Neural progenitor cell (in vitro differentiated cells): ENCODE results near the gene API5. TPM values are rescaled to one million over a fixed set of nuclear protein-coding genes. Genes with fewer than 3 reads are reported as not detected.

Experiments used
- DNase-seq: peaks from one replicate; pipeline ENCODE4 v3.0.0-alpha.2; 2016; ENCODE audit warnings: low spot score
- H2AFZ ChIP-seq: fragments of 200-600 bp; sonication (generic); replicated peaks from 2 replicates; pipeline ENCODE4 v1.6.1; 2016; ENCODE audit warnings: antibody characterized with exemption
- H3F3A ChIP-seq: fragments of 200-600 bp; sonication (generic); 2 replicates; pipeline ENCODE4 v1.6.1; 2016; ENCODE audit warnings: antibody characterized with exemption, low read depth
- H3K27ac ChIP-seq: fragments of 200-600 bp; sonication (generic); 2 replicates; pipeline ENCODE4 v1.5.1; 2016; ENCODE audit warnings: mild to moderate bottlenecking
- H3K27me3 ChIP-seq: fragments of 200-600 bp; sonication (generic); 2 replicates; pipeline ENCODE4 v1.6.1; 2016; ENCODE audit warnings: mild to moderate bottlenecking, moderate library complexity
- H3K36me3 ChIP-seq: fragments of 200-600 bp; sonication (generic); 2 replicates; pipeline ENCODE4 v1.5.1; 2016
- H3K4me1 ChIP-seq: fragments of 200-600 bp; sonication (generic); 2 replicates; pipeline ENCODE4 v1.6.1; 2016; ENCODE audit warnings: mixed run types
- H3K4me2 ChIP-seq: fragments of 200-600 bp; sonication (generic); 2 replicates; pipeline ENCODE4 v1.6.1; 2016
- H3K4me3 ChIP-seq: fragments of 200-600 bp; sonication (generic); 2 replicates; pipeline ENCODE4 v1.5.1; 2016
- H3K79me2 ChIP-seq: fragments of 200-600 bp; sonication (generic); 2 replicates; pipeline ENCODE4 v1.6.1; 2016; ENCODE audit warnings: low read depth
- H3K9ac ChIP-seq: fragments of 200-600 bp; sonication (generic); 2 replicates; pipeline ENCODE4 v1.6.1; 2016
- H3K9me3 ChIP-seq: fragments of 200-600 bp; sonication (generic); 2 replicates; pipeline ENCODE4 v1.5.1; 2016; ENCODE audit warnings: low read depth
- H4K20me1 ChIP-seq: fragments of 200-600 bp; sonication (generic); 2 replicates; pipeline ENCODE4 v1.6.1; 2016; ENCODE audit warnings: low read depth
- H3K27ac Mint-ChIP-seq: 3 replicates; pipeline ENCODE4 v1.8.0; 2021; ENCODE audit warnings: mixed read lengths
- H3K27me3 Mint-ChIP-seq: 2 replicates; pipeline ENCODE4 v1.8.0; 2022; ENCODE audit warnings: low read depth, mild to moderate bottlenecking, inconsistent platforms, moderate library complexity, mixed read lengths; ENCODE audit not compliant: insufficient read depth
- H3K36me3 Mint-ChIP-seq: 3 replicates; pipeline ENCODE4 v1.8.0; 2021; ENCODE audit warnings: mixed read lengths
- H3K4me1 Mint-ChIP-seq: 3 replicates; pipeline ENCODE4 v1.8.0; 2021; ENCODE audit warnings: mixed read lengths
- H3K4me3 Mint-ChIP-seq: 3 replicates; pipeline ENCODE4 v1.8.0; 2021; ENCODE audit warnings: mild to moderate bottlenecking, moderate library complexity, mixed read lengths
- H3K9me3 Mint-ChIP-seq: 3 replicates; pipeline ENCODE4 v1.8.0; 2020; ENCODE audit warnings: mixed read lengths
- EZH2 ChIP-seq: fragments of 200-600 bp; sonication (generic); IDR thresholded peaks from 2 replicates; pipeline ENCODE4 v1.6.1; 2017; ENCODE audit warnings: antibody characterized with exemption, mild to moderate bottlenecking, moderate library complexity
- EZH2phosphoT487 ChIP-seq: fragments of 200-600 bp; sonication (generic); IDR thresholded peaks from 2 replicates; pipeline ENCODE4 v1.6.1; 2017; ENCODE audit warnings: antibody characterized with exemption
- total RNA-seq: library from RNA; depleted of rRNA; stranded (reverse); fragments of >200 nt; gene quantifications from 2 replicates; pipeline ENCODE4 v1.2.3, GENCODE V29; 2015; ENCODE audit warnings: low replicate concordance
- TF ChIP-seq, protein P1 (sequence below): fragments of 200-600 bp; sonication (generic); IDR thresholded peaks from 2 replicates; pipeline ENCODE4 v1.5.1; 2017; ENCODE audit warnings: antibody characterized with exemption, mild to moderate bottlenecking

API5 gene
- total RNA-seq = 155 and 239 TPM in 2 replicates

- Histone ChIP-seq H4K20me1 (peaks cover 51% of the 10 kb centered on the region), H3K4me1 (peaks cover 10% of the 10 kb centered on the region), H3K27me3 (no peaks in the 10 kb centered on the region), H3K9ac (peak within 1 kb of the TSS; percentile 79), H3K9me3 (no peaks in the 10 kb centered on the region), H3K79me2 (peaks cover 52% of the 10 kb centered on the region), H3K36me3 (no peaks in the 10 kb centered on the region), H3F3A (peaks cover 21% of the 10 kb centered on the region), H2AFZ (peak within 1 kb of the TSS; percentile 30), H3K27ac (peak within 1 kb of the TSS; percentile 74), H3K4me2 (peak within 1 kb of the TSS; percentile 79), H3K4me3 (peak within 1 kb of the TSS; percentile 90)
- H3K27ac Mint-ChIP-seq = peak within 1 kb of the TSS; percentile 96
- peaks cover 2% of the 10 kb centered on the region for H3K27me3 Mint-ChIP-seq
- H3K4me1 Mint-ChIP-seq = peaks cover 24% of the 10 kb centered on the region
- TF ChIP-seq EZH2 = peak; percentile 49
- TF ChIP-seq, protein P1, sequence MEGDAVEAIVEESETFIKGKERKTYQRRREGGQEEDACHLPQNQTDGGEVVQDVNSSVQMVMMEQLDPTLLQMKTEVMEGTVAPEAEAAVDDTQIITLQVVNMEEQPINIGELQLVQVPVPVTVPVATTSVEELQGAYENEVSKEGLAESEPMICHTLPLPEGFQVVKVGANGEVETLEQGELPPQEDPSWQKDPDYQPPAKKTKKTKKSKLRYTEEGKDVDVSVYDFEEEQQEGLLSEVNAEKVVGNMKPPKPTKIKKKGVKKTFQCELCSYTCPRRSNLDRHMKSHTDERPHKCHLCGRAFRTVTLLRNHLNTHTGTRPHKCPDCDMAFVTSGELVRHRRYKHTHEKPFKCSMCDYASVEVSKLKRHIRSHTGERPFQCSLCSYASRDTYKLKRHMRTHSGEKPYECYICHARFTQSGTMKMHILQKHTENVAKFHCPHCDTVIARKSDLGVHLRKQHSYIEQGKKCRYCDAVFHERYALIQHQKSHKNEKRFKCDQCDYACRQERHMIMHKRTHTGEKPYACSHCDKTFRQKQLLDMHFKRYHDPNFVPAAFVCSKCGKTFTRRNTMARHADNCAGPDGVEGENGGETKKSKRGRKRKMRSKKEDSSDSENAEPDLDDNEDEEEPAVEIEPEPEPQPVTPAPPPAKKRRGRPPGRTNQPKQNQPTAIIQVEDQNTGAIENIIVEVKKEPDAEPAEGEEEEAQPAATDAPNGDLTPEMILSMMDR = peak; percentile 78
- peak; percentile 32 for TF ChIP-seq EZH2phosphoT487
- peak; percentile 97 for DNase-seq
- no peaks in the 10 kb centered on the region for H3K9me3 Mint-ChIP-seq
- H3K4me3 Mint-ChIP-seq = peak within 1 kb of the TSS; percentile 95
- no peaks in the 10 kb centered on the region for H3K36me3 Mint-ChIP-seq
These were observed at the start of gene API5 for GRCh38 chr11:43311791-43312607. Gene API5, plus strand, starts transcription at chr11:43311996. Its CDS starts 132 bp downstream, at chr11:43312128.

DNA sequence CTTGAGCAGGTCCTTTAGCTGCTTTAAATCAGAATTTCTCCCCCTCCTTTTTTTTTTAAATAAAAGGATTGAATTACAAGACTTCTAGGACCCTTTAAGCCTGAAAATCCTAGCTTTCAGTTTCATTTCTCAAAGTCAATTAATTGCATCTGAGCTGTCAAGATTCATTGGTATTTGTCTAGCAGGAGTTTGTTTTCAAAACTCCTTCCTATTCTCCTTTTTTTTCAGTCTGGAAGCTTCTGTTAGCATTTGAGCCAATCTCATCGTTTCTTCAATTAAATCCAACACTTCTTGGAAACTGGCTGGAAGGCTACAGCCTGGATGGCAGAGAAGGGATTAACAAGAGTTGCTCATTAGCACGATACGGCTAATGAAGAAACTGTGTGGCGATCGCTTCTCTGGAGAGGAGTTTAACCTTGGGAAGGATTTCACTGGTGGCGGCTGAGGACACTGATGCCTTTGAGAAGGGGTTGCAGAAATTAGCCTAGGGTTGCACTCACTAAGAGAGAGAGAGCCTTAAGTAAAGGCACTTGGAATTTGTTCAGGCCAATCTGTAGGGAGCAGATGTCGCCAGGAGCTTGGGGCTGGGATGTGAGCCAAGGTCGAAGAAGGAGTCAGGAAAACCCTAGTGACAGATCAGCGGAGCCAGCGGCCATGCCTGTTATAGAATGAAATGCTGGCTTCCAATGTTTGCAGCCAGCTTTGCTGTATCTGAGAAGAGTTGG lies 43.8 kb upstream of the API5 start:
- no peak for TF ChIP-seq EZH2
- no peak for TF ChIP-seq EZH2phosphoT487
- TF ChIP-seq, protein P1 = no peak

DNA sequence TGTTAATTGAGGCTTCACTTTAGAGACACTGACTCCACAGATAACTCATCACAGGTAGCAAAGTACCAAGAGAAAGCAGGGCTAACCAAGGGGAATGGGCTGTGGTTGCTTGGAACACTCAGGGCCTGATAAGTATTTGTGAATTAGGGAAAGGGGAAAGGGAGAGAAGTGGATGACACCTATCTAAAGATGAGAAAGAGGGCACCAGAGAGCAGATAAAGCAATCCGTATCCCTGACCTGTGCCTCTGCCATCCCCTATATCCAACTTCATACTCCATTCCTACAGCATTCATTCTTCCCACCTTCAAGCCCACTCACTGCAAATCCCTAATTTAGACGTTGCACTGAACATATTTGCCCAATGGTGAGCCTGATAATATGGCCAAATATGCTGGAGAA lies 43.0 kb upstream of the API5 start:
- H3F3A ChIP-seq = peaks cover 13% of the 10 kb centered on the region
- no peaks in the 10 kb centered on the region for H3K79me2 ChIP-seq
- peak overlapping the region; percentile 86 for H2AFZ ChIP-seq
- H4K20me1 ChIP-seq = no peaks in the 10 kb centered on the region
- TF ChIP-seq, protein P1 = peak; percentile 14
- TF ChIP-seq EZH2 = no peak
- peaks cover 14% of the 10 kb centered on the region for H3K4me1 Mint-ChIP-seq
- no peak overlapping the region for H3K9ac ChIP-seq
- no peaks in the 10 kb centered on the region for H3K27me3 ChIP-seq
- H3K9me3 ChIP-seq = no peaks in the 10 kb centered on the region
- H3K36me3 Mint-ChIP-seq = no peaks in the 10 kb centered on the region
- H3K4me3 Mint-ChIP-seq = no peak overlapping the region
- no peak overlapping the region for H3K27ac Mint-ChIP-seq
- peaks cover 8% of the 10 kb centered on the region for H3K4me1 ChIP-seq
- H3K9me3 Mint-ChIP-seq = no peaks in the 10 kb centered on the region
- H3K4me3 ChIP-seq = peak overlapping the region; percentile 21
- no peak overlapping the region for H3K27ac ChIP-seq
- no peaks in the 10 kb centered on the region for H3K36me3 ChIP-seq
- peak; percentile 7 for DNase-seq
- no peaks in the 10 kb centered on the region for H3K27me3 Mint-ChIP-seq
- peak overlapping the region; percentile 69 for H3K4me2 ChIP-seq

More for the DNA sequence above, 43.8 kb upstream of the API5 start:
- peaks cover 8% of the 10 kb centered on the region for H3K4me1 ChIP-seq
- H3K27me3 ChIP-seq = no peaks in the 10 kb centered on the region
- no peaks in the 10 kb centered on the region for H3K79me2 ChIP-seq
- no peak overlapping the region for H3K4me2 ChIP-seq
- no peaks in the 10 kb centered on the region for H3K36me3 ChIP-seq
- Mint-ChIP-seq H3K27ac (no peak overlapping the region), H3K36me3 (no peaks in the 10 kb centered on the region), H3K4me1 (peaks cover 14% of the 10 kb centered on the region), H3K4me3 (no peak overlapping the region), H3K9me3 (no peaks in the 10 kb centered on the region), H3K27me3 (no peaks in the 10 kb centered on the region)
- no peak overlapping the region for H3K4me3 ChIP-seq
- H3F3A ChIP-seq = peaks cover 13% of the 10 kb centered on the region
- H3K27ac ChIP-seq = no peak overlapping the region
- DNase-seq = peak; percentile 17
- no peak overlapping the region for H3K9ac ChIP-seq
- no peaks in the 10 kb centered on the region for H4K20me1 ChIP-seq
- no peak overlapping the region for H2AFZ ChIP-seq
- no peaks in the 10 kb centered on the region for H3K9me3 ChIP-seq
